ENCODE data around the gene MYO1C.
"Not testable (repeated sequence)": the region's sequence is repeated elsewhere in the genome, so short reads cannot be mapped to it uniquely, and the experiment has no call there.

MYO1C gene

GRCh38 chr17:1423456-1424135 lies 68.9 kb downstream of the MYO1C start:
- DNase-seq (ENCODE audit: low read depth, low spot score) = no peak

GRCh38 chr17:1422885-1423284 lies 69.6 kb downstream of the MYO1C start:
- DNase-seq (ENCODE audit: low read depth, low spot score) = no peak

GRCh38 chr17:1421470-1421869 lies 71.0 kb downstream of the MYO1C start:
- DNase-seq (ENCODE audit: low read depth, low spot score) = no peak

- no peak for DNase-seq (ENCODE audit: low read depth, low spot score)
These were observed 71.5 kb downstream of the MYO1C start for GRCh38 chr17:1420981-1421380.

- DNase-seq (ENCODE audit: low read depth, low spot score) = no peak
These were observed 72.3 kb downstream of the MYO1C start for GRCh38 chr17:1420163-1420562.

GRCh38 chr17:1418476-1418875 lies 74.0 kb downstream of the MYO1C start:
- DNase-seq (ENCODE audit: low read depth, low spot score) = not testable (repeated sequence)

- no peak for DNase-seq (ENCODE audit: low read depth, low spot score)
These were observed 76.1 kb downstream of the MYO1C start for GRCh38 chr17:1416414-1416813.

- no peak for DNase-seq (ENCODE audit: low read depth, low spot score)
These were observed 77.9 kb downstream of the MYO1C start for GRCh38 chr17:1414634-1415033.

Data from ELF-1 (cell line).